Measurements from ENCODE around the gene NFATC3.

Gene NFATC3

DNA sequence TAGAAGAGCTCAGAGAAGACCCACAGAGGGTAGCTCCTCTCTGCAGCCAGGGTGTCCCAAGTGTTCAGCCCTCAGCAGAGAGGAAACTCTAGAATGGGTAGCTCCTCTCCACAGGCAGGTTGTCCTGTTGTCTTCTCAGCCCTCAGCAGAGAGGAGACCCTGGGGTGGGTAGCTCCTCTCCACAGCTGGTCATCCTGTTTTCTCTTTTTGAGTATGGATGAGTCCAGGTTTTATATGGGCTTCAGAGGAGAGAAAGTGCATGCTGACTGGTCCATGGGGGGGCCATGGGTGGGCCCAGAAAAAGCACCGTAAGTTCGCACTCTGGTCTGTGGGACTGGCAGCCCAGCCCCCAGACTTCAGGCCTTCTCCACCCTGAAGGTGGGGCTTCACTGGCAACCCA lies 102.3 kb downstream of the NFATC3 start:
- DNase-seq (ENCODE audit: low read depth) = no peak

DNA sequence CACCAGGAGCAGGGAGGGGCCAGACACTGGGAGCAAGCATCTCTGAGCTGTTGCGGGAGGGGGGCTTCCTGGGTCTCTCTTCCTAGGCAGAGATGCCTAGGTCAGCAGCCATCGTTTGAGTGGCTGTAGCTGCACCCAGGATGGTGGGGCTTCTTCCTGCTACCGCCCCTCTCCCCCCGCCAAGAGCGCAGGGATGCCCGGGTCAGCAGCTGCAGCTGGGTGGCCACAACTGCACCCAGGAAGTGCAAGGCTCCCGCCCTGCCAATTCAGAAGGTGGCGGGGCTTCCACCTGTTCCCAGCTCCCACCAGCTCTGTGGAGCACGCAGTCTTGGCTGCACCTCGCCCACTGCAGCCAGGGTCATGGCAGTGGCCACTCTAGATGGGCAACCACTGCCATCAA lies 103.0 kb downstream of the NFATC3 start:
- no peak for DNase-seq (ENCODE audit: low read depth)

DNA sequence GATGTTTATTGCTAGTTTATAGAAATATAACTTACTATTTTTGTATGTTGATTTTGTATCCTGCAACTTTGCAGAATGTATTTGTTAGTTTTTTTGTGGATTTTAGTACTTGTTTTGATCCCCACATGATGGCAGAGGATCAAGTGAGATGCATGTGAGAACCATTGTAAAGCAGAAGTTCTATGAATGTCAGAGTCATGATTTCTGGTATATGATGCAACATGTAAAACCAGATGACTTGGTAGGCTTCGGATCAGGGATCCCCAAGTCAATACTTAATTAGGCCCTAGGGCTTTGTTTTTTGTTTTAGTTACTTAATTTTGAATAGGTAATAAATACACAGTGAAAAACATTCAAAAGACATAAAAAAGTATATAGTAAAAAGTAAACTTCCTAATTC lies 104.9 kb downstream of the NFATC3 start:
- no peak for DNase-seq (ENCODE audit: low read depth)

DNA sequence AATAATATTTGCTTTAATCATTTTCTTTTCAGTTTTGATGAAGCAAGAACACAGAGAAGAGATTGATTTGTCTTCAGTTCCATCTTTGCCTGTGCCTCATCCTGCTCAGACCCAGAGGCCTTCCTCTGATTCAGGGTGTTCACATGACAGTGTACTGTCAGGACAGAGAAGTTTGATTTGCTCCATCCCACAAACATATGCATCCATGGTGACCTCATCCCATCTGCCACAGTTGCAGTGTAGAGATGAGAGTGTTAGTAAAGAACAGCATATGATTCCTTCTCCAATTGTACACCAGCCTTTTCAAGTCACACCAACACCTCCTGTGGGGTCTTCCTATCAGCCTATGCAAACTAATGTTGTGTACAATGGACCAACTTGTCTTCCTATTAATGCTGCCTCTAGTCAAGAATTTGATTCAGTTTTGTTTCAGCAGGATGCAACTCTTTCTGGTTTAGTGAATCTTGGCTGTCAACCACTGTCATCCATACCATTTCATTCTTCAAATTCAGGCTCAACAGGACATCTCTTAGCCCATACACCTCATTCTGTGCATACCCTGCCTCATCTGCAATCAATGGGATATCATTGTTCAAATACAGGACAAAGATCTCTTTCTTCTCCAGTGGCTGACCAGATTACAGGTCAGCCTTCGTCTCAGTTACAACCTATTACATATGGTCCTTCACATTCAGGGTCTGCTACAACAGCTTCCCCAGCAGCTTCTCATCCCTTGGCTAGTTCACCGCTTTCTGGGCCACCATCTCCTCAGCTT lies 105.8 kb downstream of the NFATC3 start:
- DNase-seq (ENCODE audit: low read depth) = no peak

DNA sequence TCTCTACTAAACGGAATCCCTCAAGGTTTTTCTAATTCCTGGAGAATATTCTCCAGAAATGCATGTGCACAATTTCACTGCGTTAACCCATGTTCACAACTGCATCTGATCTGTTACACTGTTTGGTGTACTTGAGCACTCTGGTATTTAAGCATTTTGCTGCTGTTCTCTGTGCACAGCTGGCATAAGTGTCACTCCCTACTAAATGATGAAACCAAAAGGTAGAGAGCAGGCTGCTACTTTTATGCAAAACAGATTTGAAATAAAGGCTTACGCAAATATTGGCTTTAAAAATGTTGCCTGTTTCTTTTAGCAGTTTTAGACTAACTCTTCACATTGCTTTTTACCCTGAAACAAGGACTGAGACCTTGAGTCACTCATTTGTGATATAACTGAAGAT lies 109.1 kb downstream of the NFATC3 start:
- DNase-seq (ENCODE audit: low read depth) = no peak

DNA sequence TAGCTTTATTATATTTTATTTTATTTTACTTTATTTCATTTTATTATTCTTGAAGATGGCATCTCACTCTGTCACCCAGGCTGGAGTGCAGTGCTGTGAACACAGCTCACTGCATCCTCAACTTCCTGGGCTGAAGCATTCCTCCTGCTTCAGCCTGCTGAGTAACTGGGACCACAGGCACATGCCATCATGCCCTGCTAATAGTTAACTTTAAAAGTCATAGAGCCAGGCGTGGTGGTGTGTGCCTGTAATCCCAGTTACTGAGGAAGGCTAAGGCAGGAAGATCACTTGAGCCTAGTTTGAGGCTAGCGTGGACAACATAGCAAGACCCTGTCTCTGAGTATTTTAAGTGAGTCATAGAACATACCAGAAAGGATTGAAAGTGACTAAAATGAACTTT lies 112.1 kb downstream of the NFATC3 start:
- DNase-seq (ENCODE audit: low read depth) = no peak

DNA sequence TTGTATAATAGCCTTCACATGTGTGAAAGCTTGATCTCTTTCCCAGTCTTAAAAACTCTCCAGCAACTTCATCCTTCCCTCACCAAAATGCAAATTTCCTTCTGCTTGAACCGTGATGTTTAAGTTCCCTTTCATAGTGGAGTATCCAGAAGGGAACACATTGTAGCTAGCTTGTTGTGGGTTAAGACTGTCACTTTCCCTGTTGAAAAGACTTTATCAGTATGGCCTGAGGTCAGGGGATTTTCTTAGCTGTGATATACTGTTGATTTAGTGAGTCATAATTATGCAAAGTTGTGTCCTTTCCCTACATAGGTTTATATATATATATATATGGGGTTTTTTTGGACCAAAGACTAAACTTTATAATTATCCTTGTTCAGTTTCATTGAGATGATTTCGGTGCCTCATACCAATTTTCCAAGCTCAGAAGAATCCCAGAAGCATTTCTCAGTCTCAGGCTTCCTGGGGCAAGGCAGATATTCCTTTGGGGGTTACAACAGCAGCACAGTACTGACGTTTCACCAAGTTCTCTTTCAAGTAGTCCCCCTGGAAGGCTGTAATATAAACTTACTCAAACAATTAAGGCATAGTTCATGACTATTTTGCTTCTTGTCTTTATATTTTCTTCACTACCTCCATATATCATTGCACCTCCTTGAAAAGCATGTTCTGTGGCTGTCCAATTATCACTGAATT lies 115.1 kb downstream of the NFATC3 start:
- no peak for DNase-seq (ENCODE audit: low read depth)

DNA sequence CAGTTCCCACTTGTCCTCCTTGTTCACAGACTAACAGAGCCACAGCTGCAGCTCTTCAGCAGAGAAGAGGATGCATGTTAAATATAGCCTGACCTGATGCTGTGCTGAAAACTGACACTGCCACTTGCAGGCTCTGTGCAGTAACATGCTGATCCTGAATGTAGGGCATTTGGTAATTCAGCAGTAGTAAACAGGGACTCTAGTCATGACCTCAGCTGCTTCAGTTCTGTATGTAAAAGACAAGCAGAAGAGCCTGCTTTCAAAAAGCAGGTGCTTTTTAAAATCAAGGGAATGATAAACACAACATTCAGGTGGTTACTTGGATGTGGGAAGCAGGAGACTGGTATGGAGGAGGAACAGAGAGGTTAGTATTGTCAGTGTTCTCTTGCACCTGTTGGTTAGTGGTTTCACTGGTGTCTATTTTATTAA lies 116.9 kb downstream of the NFATC3 start:
- no peak for DNase-seq (ENCODE audit: low read depth)

DNA sequence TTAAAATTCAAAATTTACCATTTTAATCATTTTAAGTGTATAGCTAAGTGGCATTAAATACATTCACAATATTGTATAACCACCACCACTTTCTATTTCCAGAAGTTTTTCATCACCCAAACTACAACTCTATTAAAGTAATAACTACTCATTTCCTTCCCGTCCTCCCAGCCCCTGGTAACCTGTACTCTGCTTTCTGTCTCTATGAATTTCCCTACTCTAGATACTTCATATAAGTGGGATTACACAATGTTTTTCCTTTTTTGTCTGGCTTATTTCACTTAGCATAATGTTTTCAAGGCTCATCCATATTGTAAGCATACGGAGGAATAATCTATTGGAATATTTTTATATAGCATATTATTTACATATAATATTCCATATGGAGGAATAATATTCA lies 121.1 kb downstream of the NFATC3 start:
- no peak for DNase-seq (ENCODE audit: low read depth)

DNA sequence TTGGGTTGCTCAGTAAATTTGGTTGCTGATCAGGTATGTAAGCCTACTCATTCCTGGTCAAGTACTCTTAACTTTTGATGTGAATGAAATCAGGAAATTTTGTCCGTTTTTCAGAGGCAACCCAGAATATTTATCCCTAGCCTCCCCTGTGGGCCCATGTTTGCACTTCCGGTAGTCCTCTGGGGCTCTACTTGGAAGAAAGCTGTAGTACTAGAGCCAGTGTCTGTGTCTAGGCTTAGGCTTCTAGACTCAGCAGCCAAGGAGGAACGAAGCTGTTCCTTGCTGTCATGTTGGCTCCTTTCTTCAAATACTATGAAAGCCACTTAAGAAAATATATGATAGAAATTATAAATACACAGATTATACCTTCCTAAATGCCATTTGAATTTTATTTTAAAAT lies 129.6 kb downstream of the NFATC3 start:
- no peak for DNase-seq (ENCODE audit: low read depth)

DNA sequence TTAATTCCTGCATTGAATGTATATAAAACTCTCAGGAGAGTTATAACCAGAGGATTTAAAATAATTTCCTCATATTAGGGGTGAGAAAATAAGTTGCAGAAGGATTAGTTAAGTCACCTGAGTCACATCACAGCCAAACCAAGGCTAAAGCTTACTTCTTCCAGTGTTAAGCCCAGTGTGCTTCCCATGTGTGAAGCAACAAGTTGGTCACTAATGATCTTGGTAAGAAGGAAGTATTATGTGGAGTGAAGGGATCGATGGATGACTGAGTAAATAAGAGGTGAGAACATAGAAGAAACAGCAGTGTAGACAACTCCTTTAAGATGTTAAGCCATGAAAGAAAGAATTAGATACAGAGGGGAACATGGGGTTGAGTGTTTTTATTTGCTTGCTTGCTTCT lies 130.1 kb downstream of the NFATC3 start:
- no peak for DNase-seq (ENCODE audit: low read depth)

DNA sequence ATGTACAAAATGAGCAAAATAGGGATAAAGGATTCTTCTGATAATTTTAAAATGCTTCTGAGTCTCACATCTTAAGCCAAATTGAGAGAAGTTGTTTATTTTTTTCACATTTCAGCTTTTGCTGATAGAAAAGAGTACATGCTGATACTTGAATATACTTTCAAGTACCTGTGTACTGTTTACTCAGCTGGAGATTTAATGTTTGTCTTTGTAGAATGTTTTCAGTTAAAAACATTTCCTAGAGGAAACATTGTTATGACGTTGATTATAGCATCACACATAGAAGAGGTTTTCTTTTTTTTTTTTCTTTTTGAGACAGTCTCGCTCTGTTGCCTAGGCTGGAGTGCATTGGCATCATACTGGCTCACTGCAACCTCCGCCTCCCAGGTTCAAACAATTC lies 131.1 kb downstream of the NFATC3 start:
- no peak for DNase-seq (ENCODE audit: low read depth)

DNA sequence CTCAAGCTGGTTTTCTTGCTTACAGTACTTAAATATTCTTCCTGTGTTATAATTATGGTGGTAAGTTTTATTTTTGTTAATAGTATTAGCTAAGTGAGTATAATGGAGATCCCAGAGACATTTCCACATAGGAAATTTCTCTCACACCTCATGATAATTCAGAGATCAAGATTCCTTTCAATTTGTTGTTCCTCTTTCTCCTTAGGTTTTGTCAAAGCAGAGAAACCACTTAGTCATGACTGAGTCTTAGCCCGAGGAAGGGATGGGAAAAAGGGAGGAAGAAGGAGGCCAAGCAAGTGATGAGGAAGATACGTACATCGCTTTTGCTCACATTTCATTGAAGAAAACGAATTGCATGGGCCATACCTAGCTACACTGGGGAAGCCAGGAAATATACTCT lies 132.3 kb downstream of the NFATC3 start:
- DNase-seq (ENCODE audit: low read depth) = no peak

DNA sequence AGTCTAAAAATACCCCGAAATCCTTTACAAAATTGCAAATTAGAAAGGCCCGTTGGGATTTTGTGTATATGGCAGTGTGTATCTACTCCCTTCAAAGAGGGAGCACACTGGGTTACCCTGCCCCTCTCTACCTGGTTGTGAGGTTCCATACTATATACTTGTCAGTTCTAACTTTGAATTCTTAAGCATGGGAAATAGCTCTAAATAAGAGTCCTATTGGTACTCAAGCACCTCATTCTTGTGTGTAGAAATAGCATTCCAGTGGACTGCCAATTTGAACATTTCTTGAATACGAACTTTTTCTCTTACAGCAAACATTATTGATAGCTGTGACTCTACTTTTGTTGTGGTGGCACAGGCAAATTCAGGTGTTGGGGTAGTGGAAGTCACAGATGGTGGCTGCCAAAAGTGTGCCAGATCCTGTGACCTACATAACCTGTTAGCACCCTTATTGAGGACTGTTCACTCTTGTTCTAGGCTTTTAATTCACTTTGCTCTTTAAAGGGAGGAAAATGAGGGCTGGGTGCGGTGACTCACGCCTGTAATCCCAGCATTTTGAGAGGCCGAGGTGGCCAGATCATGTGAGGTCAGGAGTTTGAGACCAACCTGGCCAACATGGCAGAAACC lies 134.7 kb downstream of the NFATC3 start:
- DNase-seq (ENCODE audit: low read depth) = no peak

DNA sequence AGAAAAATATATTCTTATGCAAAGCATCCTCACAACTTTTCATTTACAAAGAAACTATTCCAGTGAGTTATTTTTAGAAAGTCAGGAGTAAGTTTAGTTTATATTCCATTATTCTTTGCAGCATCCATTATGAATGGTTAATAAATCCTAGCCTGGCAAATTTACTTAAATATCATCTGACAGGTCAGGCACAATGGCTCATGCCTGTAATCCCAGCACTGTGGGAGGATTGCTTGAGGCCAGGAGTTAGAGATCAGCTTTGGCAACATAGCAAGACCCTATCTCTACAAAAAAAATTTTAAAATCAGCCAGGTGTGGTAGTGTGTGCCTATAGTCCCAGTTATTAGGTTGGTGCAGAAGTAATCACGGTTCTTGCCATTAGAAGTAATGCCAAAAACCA lies 137.9 kb downstream of the NFATC3 start:
- DNase-seq (ENCODE audit: low read depth) = no peak

DNA sequence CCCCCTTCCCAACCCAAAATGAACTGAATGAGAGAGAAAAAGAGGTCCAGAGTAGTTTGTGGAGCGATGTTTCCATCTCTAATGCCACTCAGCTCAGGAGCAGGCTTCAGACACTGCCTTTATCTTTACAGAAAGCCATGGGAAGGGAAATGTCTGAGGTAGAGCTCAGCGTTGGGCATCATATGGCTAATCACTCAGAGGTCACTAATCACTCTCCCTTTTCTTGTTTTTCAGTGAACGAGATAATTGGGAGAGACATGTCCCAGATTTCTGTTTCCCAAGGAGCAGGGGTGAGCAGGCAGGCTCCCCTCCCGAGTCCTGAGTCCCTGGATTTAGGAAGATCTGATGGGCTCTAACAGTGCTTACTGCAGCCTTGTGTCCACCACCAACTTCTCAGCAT lies 140.9 kb downstream of the NFATC3 start:
- DNase-seq (ENCODE audit: low read depth) = no peak

DNA sequence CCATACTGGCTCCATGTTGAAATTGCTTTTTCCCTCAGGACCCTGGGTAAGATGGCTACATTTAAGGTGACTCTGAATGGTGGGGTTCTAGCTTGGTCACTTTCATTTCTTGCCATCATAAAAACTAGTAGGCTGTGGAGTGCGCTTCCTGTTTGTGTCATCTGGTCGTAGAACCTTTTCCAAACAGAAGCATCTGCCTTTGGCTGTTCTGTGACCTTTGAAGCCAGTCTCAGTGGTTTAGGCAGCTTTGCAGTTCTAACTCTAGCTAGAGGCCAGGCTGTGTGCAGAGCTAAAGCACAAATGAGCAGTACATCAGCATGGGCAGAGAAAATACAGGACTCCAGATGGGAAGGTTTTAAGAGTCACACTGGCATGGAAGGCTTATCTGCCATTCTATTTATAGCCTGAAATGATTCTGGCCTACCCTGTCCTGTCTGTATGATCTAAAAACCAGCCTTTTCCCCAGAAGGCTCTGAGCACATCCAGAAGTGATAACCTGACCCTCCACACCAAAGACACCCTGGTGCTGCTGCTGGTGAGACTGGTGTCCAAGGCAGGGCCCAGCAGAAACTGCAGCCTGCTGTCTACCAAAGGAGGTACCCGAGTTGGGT lies 142.1 kb downstream of the NFATC3 start:
- no peak for DNase-seq (ENCODE audit: low read depth)

DNA sequence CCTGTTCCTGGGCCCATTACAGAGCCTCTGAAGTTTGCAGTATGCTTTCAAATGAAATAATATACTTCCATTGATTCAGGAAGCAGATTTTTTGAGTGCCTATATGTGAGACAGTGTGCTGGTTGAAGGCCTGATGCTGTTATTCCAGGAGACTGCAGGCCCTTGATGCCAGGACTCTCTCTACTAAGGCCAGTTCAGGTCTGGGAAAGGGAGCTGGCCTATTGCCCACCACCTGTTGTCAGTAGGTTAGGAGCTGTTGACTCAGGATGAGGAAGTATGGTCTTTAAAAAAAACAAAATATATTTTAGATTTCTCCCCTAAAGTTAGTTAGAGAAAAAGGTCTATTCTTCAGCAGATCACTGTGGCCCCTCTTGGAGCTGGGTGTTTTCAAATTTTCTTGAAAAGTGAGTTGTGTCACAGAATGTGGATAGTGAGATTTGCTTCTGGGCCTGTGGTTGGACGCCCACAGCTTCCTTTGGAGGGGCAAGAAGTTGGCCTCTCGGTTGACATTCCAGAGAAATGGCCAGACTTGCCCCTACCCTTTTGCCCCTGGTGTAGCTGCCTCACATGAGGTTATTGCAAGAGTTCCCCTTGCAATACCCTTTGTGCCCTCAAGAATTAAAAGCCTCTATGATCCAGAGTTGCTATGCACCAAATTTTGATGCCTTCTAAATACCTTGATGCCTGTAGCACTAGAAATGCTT lies 142.8 kb downstream of the NFATC3 start:
- no peak for DNase-seq (ENCODE audit: low read depth)

DNA sequence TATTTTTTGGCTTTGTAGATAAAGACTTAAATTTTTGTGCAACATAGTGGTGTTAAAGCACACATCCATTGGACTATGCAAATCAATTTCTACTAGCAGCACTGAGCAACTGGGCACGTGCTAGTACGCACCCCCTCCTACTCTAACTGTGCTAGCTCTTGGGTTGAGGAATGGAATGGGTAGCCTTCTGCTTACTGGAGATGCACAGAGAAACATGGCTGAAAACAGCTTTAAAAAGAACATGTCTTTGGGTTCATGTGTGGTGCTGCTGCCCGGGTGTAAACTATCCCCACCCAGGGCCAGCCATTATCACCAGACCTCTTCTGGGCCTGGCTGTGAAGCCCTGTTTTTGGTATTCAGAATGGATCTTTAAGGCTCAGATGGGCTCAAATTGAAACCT lies 143.5 kb downstream of the NFATC3 start:
- no peak for DNase-seq (ENCODE audit: low read depth)

DNA sequence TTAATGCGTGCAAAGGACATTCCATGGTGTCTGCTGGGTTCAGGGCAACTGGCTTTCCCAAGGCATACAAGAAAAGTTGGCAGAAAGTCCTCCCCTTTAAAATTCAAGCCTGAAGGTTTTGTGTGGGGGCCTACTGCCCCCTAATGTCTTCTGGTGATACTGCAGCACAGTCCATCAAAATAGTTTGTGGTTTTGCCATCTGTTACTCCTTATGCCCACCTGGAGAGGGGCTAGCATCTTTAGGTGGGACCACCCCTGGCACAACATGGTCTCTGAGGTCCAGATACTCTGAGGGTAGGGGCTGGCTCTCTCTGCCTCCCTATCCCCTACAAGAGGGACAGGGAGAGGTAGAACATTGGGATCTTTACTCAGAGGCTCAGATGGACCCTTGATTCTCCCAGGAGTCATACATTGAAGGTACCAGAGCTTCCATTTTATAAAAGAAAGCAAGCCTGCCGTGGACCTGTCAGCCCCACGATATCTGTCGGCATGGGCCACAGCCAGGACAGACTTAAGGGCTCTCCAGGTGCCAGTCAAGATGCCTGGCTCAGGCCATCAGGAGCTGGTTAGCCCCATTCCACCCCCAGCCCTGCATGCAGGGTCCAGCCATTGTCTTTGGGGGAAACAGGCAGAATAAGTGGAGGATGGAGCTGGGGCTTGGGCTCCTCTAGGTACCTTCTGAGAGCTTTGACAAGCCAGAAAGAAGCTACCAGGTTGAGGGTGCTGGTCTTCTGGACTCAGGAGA lies 144.4 kb downstream of the NFATC3 start:
- no peak for DNase-seq (ENCODE audit: low read depth)

DNA sequence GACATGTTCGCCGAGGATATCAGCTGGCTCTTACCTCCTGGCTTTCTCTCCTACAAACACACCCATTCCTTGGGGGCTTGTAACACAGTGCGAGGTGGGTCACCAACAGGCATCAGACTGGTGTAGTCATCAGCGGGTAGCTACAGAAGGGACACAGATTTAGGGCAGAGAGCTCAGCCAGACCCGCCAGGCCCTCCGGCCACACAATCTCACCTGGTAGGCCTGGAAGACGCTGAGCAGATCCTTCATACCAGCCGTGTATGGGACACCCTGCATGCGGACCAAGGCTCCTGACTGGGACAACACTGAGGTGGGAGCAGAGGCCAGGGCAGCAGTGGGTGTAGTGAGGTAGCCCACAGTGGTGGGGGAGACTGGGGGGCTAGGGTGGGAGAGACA lies 145.0 kb downstream of the NFATC3 start:
- no peak for DNase-seq (ENCODE audit: low read depth)

DNA sequence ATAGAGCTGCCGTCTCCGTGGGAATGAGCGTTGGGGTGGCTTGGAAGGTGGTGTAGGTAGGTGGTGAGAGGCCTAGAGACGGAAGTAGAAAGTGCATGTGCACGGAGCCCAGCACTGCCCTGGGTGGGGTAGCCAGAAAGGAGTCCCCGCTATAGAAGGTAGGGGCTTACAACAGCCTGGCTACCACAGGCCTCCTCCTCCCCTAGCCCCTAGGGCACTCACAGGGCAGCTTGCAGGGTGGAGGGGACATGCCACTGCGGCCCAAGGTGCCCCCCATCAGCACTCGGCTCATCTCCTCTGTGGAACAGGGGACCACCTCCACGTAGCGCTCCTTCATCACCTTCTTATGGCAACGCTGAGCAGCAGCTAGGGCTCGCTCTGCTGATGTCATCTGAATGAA lies 145.8 kb downstream of the NFATC3 start:
- no peak for DNase-seq (ENCODE audit: low read depth)

Measured in CMK (cell line).